Stomach smooth muscle (tissue), 2 donors: ENCODE data around the gene ABLIM1.

Source experiments
- H3K27ac ChIP-seq: one replicate; pipeline ENCODE4 v1.7.0; 2013; ENCODE audit warnings: mild to moderate bottlenecking, low read length, inconsistent platforms
- H3K27me3 ChIP-seq, 2 donors: one replicate each; pipeline ENCODE4 v1.7.0; 2013; ENCODE audit warnings: low read length in 2 of 2; ENCODE audit not compliant: insufficient read depth in 2 of 2, control insufficient read depth in 1 of 2
- H3K36me3 ChIP-seq, 2 donors: one replicate each; pipeline ENCODE4 v1.7.0; 2013; ENCODE audit warnings: low read length in 2 of 2; ENCODE audit not compliant: control insufficient read depth in 2 of 2, insufficient read depth in 2 of 2
- H3K4me1 ChIP-seq: one replicate; pipeline ENCODE4 v1.7.0; 2013; ENCODE audit warnings: low read length; ENCODE audit not compliant: control insufficient read depth, insufficient read depth
- H3K4me3 ChIP-seq, 2 donors: one replicate each; pipeline ENCODE4 v1.7.0; 2013; ENCODE audit warnings: low read length in 2 of 2
- H3K9ac ChIP-seq, 2 donors: one replicate each; pipeline ENCODE4 v1.7.0; 2013; ENCODE audit warnings: low read length in 2 of 2, mild to moderate bottlenecking in 1 of 2
- H3K9me3 ChIP-seq, 2 donors: one replicate each; pipeline ENCODE4 v1.7.0; 2013; ENCODE audit warnings: low read length in 2 of 2; ENCODE audit not compliant: control insufficient read depth in 2 of 2
- donor health status: healthy.
- donor health status: Pancreatic carcinoma.

The ABLIM1 gene

GRCh38 chr10:114534571-114534981 is 123.5 kb downstream of the ABLIM1 start:
- Histone ChIP-seq H3K27me3 (no peaks in the 10 kb centered on the region), H3K27ac (no peak overlapping the region), H3K9me3 (no peaks in the 10 kb centered on the region), H3K4me1 (peaks cover 6% of the 10 kb centered on the region), H3K9ac (no peak overlapping the region), H3K36me3 (peaks cover 0 to 2% of the 10 kb centered on the region in 2 donors), H3K4me3 (no peak overlapping the region)

DNA sequence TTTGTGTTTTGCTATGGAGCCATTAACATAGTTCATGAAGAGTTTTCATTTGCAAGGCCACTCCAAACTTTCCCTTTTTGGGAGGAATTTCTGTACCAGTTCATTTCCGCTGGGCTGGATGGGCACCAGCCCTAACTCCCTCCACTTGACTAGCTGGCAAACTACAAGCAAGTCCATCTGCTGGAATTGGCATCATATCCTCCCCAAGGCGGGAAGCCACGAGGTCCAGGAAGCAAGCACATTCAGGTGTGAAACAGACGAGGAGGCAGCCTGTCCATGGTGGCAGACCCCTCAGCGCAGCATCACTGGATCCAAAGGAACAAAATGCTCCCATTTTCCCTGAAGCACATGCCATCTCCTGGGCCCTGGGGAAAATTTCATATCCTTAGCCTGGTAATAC is 125.8 kb downstream of the ABLIM1 start:
- no peak overlapping the region for H3K9ac ChIP-seq
- no peaks in the 10 kb centered on the region for H3K9me3 ChIP-seq
- H3K36me3 ChIP-seq: peaks cover 0 to 2% of the 10 kb centered on the region in 2 donors
- no peak overlapping the region for H3K4me3 ChIP-seq
- no peak overlapping the region for H3K27ac ChIP-seq
- no peaks in the 10 kb centered on the region for H3K27me3 ChIP-seq
- no peaks in the 10 kb centered on the region for H3K4me1 ChIP-seq

DNA sequence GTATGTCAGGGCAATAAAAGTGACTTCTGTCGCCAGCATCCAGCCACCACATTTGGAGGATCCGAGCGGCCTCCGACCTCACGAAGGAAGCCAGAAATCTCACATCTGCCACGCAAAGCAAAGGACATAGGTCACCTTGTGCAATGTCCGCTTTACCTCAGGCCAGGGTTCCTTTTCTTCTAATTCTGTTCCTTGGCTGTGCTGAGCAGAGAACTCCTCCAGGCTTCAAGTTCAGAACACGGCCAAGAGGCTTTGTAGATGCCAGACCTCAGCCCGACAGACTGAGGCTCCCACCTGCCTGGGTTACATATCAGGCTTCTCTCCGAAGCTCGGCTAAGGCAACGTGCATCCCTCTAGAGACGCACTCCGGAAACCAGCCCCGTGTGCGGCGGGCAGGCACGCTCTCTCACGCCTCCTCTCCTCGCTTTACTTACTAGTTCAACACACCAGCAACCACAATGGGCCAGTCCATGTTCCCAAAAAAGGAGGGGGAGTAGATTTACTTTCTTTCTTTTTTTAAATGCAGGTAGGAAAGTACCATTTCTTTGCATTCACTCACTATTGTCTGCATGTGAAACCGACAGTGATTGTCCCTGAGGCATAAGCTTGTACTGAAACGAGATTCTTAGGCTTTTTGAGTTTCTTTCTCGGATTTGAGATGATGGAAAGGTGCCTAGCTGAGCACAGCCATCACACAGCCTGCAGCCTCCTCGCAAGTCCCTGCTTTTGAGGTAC is 131.4 kb downstream of the ABLIM1 start:
- Histone ChIP-seq H3K4me1 (peaks cover 13% of the 10 kb centered on the region), H3K27me3 (no peaks in the 10 kb centered on the region), H3K9ac (peak overlapping the region; percentile 53 to 75), H3K4me3 (peak overlapping the region; percentile 15 to 76), H3K27ac (peak overlapping the region; percentile 38), H3K9me3 (no peaks in the 10 kb centered on the region), H3K36me3 (no peaks in the 10 kb centered on the region)

DNA sequence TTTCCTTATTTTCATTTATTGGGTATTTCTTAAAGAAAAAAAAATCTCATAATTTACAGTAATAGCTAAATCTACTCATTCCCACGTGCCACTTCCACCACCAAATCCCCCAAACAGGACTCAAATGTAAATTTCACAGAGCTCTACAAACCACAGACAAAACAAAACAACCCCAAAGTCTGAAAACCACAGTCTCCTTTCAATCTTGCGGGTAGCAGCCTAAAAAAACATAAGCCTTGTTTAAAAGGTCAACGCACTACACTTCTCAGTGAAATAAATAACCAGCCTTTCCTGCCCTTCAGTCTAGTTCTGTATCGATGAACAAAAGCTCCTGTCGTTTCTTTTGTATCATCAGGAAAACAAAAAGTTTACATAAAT is 132.0 kb downstream of the ABLIM1 start:
- Histone ChIP-seq H3K27me3 (no peaks in the 10 kb centered on the region), H3K9ac (peak overlapping the region; percentile 53 to 75), H3K9me3 (no peaks in the 10 kb centered on the region), H3K36me3 (no peaks in the 10 kb centered on the region), H3K27ac (peak overlapping the region; percentile 38), H3K4me3 (peak overlapping the region; percentile 15 to 76), H3K4me1 (peaks cover 13% of the 10 kb centered on the region)

- H3K36me3 ChIP-seq: no peaks in the 10 kb centered on the region
- no peaks in the 10 kb centered on the region for H3K9me3 ChIP-seq
- peaks cover 13% of the 10 kb centered on the region for H3K4me1 ChIP-seq
- H3K27me3 ChIP-seq: no peaks in the 10 kb centered on the region
- peak overlapping the region in 1 of 2 donors; percentile 53 for H3K9ac ChIP-seq
- peak overlapping the region; percentile 38 for H3K27ac ChIP-seq
- H3K4me3 ChIP-seq: peak overlapping the region in 1 of 2 donors; percentile 76
Observed at GRCh38 chr10:114525368-114525949, 132.6 kb downstream of the ABLIM1 start.

- H3K4me3 ChIP-seq: no peak overlapping the region
- H3K9me3 ChIP-seq: no peaks in the 10 kb centered on the region
- peaks cover 20% of the 10 kb centered on the region for H3K4me1 ChIP-seq
- no peak overlapping the region for H3K9ac ChIP-seq
- H3K27ac ChIP-seq: no peak overlapping the region
- H3K27me3 ChIP-seq: no peaks in the 10 kb centered on the region
- H3K36me3 ChIP-seq: no peaks in the 10 kb centered on the region
Observed at GRCh38 chr10:114523876-114524275, 134.2 kb downstream of the ABLIM1 start.

DNA sequence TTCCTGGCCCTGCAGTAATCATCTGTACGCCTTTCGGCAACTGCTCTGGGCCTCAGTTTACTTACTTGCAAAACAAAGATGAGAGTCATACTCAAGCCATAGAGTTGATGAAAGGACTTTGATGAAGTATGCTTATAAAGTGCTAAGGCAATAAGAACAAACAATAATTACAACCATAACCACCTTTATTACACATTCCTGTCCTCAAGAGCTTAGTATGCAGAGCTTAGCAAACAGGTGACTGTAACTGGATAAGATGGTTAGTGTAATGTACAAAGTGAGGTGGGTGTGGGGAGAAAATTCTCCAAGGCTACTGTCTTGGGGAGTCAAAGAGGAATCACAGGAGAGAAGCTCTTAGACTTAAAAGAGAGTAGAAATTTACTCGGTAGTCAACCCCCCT is 136.8 kb downstream of the ABLIM1 start:
- no peak overlapping the region for H3K27ac ChIP-seq
- no peaks in the 10 kb centered on the region for H3K9me3 ChIP-seq
- H3K27me3 ChIP-seq: no peaks in the 10 kb centered on the region
- no peak overlapping the region for H3K4me3 ChIP-seq
- peaks cover 12% of the 10 kb centered on the region for H3K4me1 ChIP-seq
- H3K9ac ChIP-seq: no peak overlapping the region
- H3K36me3 ChIP-seq: no peaks in the 10 kb centered on the region

- Histone ChIP-seq H3K27ac (no peak overlapping the region), H3K4me1 (peaks cover 11% of the 10 kb centered on the region), H3K36me3 (no peaks in the 10 kb centered on the region), H3K9me3 (no peaks in the 10 kb centered on the region), H3K27me3 (no peaks in the 10 kb centered on the region), H3K9ac (no peak overlapping the region), H3K4me3 (no peak overlapping the region)
Observed at GRCh38 chr10:114520453-114520852, 137.6 kb downstream of the ABLIM1 start.

DNA sequence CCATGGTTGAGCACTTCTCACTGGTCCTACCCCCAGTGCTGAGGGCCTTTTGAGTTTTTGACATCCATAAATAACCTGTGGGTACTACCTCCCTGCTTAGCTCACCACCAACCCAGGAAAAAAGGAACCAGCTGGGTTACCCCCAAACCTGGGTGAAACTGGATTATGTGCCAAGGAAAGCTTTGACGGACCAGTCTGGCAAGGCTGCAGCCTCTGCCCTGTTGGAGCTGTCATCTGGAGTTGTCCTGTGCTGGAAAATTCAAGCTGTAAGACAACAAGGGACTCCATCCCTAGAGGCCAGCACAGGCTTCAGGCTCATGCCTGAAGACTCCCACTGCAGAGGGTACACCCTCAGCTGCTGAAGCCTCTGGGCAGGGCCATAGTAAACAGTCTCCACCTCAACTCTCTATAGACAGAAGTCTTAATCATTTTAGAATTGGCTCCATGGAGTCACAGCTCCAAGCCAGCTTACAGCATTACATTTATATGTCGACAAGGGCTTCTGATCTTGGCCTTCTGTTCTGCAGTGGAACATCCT is 138.2 kb downstream of the ABLIM1 start:
- H3K4me1 ChIP-seq: peaks cover 9% of the 10 kb centered on the region
- no peaks in the 10 kb centered on the region for H3K9me3 ChIP-seq
- H3K4me3 ChIP-seq: no peak overlapping the region
- no peak overlapping the region for H3K9ac ChIP-seq
- H3K27me3 ChIP-seq: no peaks in the 10 kb centered on the region
- no peak overlapping the region for H3K27ac ChIP-seq
- no peaks in the 10 kb centered on the region for H3K36me3 ChIP-seq

GRCh38 chr10:114519306-114519669 is 138.8 kb downstream of the ABLIM1 start:
- Histone ChIP-seq H3K4me3 (no peak overlapping the region), H3K9me3 (no peaks in the 10 kb centered on the region), H3K4me1 (peaks cover 7% of the 10 kb centered on the region), H3K27ac (no peak overlapping the region), H3K36me3 (no peaks in the 10 kb centered on the region), H3K9ac (no peak overlapping the region), H3K27me3 (no peaks in the 10 kb centered on the region)
